ENCODE measurements around the gene SMC4. TPM values are rescaled to one million over a fixed set of nuclear protein-coding genes. Genes with fewer than 3 reads are reported as not detected.

The SMC4 gene
- total RNA-seq, 4 donors from 2014 or later = 25.5 to 53.5 (median 40.7) TPM

- H3K9me3 ChIP-seq = no peaks in the 10 kb centered on the region
- H3K36me3 ChIP-seq = no peaks in the 10 kb centered on the region
- intact Hi-C loops (cut with DNase I) = no loop called here
- no peaks in the 10 kb centered on the region for H3K27me3 ChIP-seq
- no peak for TF ChIP-seq POLR2A (IDR thresholded peaks at IDR 0.05)
- no peak for TF ChIP-seq CTCF (IDR thresholded peaks at IDR 0.05)
- no peak overlapping the region for H3K4me3 ChIP-seq (replicated peaks in 1 of 3)
- no peak overlapping the region for H3K27ac ChIP-seq
- DNase-seq = peak; percentile 14 to 28
- peaks cover 5% of the 10 kb centered on the region in 2 donors for H3K4me1 ChIP-seq
Measured at GRCh38 chr3:160395297-160395696, 4.2 kb upstream of the SMC4 start.

GRCh38 chr3:160398820-160399124 is 678 bp upstream of the SMC4 start:
- DNase-seq = no peak
- no peaks in the 10 kb centered on the region for H3K36me3 ChIP-seq
- peaks cover 11 to 13% of the 10 kb centered on the region in 2 donors for H3K4me1 ChIP-seq
- no peak for TF ChIP-seq POLR2A (IDR thresholded peaks at IDR 0.05)
- TF ChIP-seq CTCF (IDR thresholded peaks at IDR 0.05) = peak in 1 of 6 experiments; percentile 8
- no peaks in the 10 kb centered on the region for H3K9me3 ChIP-seq
- peak overlapping the region; percentile 79 to 89 (median 81) for H3K4me3 ChIP-seq (replicated peaks in 1 of 3)
- no peaks in the 10 kb centered on the region for H3K27me3 ChIP-seq
- peak overlapping the region in 2 of 3 donors; percentile 86 to 91 for H3K27ac ChIP-seq
- intact Hi-C loops (cut with DNase I) = no loop called here
- 0% methylated on average over 9 of the region's 9 CpGs for WGBS, 2 donors

- peaks cover 11 to 13% of the 10 kb centered on the region in 2 donors for H3K4me1 ChIP-seq
- DNase-seq = peak; percentile 41 to 52
- no peaks in the 10 kb centered on the region for H3K9me3 ChIP-seq
- no peaks in the 10 kb centered on the region for H3K36me3 ChIP-seq
- H3K27me3 ChIP-seq = no peaks in the 10 kb centered on the region
- peak overlapping the region; percentile 34 to 93 (median 79) for H3K4me3 ChIP-seq (replicated peaks in 1 of 3)
- peak overlapping the region; percentile 66 to 91 (median 86) for H3K27ac ChIP-seq
- intact Hi-C loops (cut with DNase I) = no loop called here
- no peak for TF ChIP-seq POLR2A (IDR thresholded peaks at IDR 0.05)
- TF ChIP-seq CTCF (IDR thresholded peaks at IDR 0.05) = no peak
- 0% methylated on average over 29 to 34 of the region's 49 CpGs for WGBS, 2 donors
Measured at GRCh38 chr3:160400030-160400701, 716 bp downstream of the SMC4 start.

- H3K4me3 ChIP-seq (replicated peaks in 1 of 3) = peak overlapping the region; percentile 34 to 93 (median 79)
- WGBS, 2 donors = 0% methylated on average over 7 of the region's 51 CpGs
- H3K36me3 ChIP-seq = no peaks in the 10 kb centered on the region
- H3K9me3 ChIP-seq = no peaks in the 10 kb centered on the region
- H3K27ac ChIP-seq = peak overlapping the region; percentile 4 to 91 (median 86)
- TF ChIP-seq CTCF (IDR thresholded peaks at IDR 0.05) = no peak
- peak in 1 of 2 donors; percentile 15 for TF ChIP-seq POLR2A (IDR thresholded peaks at IDR 0.05)
- intact Hi-C loops (cut with DNase I) = no loop called here
- H3K27me3 ChIP-seq = no peaks in the 10 kb centered on the region
- peak; percentile 49 to 54 for DNase-seq
- H3K4me1 ChIP-seq = peaks cover 11 to 13% of the 10 kb centered on the region in 2 donors
Measured at GRCh38 chr3:160400702-160401150, 1.3 kb downstream of the SMC4 start.

GRCh38 chr3:160401291-160402095 is 2.0 kb downstream of the SMC4 start:
- no peaks in the 10 kb centered on the region for H3K27me3 ChIP-seq
- no peaks in the 10 kb centered on the region for H3K36me3 ChIP-seq
- no peaks in the 10 kb centered on the region for H3K9me3 ChIP-seq
- H3K4me1 ChIP-seq = peaks cover 11 to 13% of the 10 kb centered on the region in 2 donors
- DNase-seq = peak in 1 of 2 donors; percentile 9
- peak overlapping the region in 1 of 3 donors; percentile 91 for H3K27ac ChIP-seq
- 11 to 15% methylated on average over 16 of the region's 16 CpGs for WGBS, 2 donors
- TF ChIP-seq CTCF (IDR thresholded peaks at IDR 0.05) (no peak), POLR2A (IDR thresholded peaks at IDR 0.05) (no peak)
- intact Hi-C loops (cut with DNase I) = no loop called here
- peak overlapping the region in 2 of 3 donors; percentile 34 to 79 for H3K4me3 ChIP-seq (replicated peaks in 1 of 3)

Data from thyroid gland (tissue), 4 donors.